WTC11 (cell line): ENCODE data around the gene STXBP5. TPM values are rescaled to one million over a fixed set of nuclear protein-coding genes. Genes with fewer than 3 reads are reported as not detected.

ENCODE experiments used
- ATAC-seq: fragments of 200-7000 bp; cut with Tn5 transposase; 2 replicates; pipeline ENCODE4 v1.10.0; 2021; ENCODE audit warnings: mild to moderate bottlenecking, moderate library complexity
- CTCF ChIA-PET: fragments of 300-600 bp; sonication (Branson Sonifier 250); formaldehyde crosslinking; loops from one replicate; lab custom pipeline; 2021; ENCODE audit warnings: antibody characterized with exemption; lab: Charles Lee
- POLR2A ChIA-PET: fragments of 350-600 bp; sonication (Branson Sonifier 250); formaldehyde crosslinking; loops from one replicate; lab custom pipeline; 2021; ENCODE audit warnings: antibody characterized with exemption; lab: Charles Lee
- DNase-seq: peaks from one replicate; pipeline ENCODE4 v3.0.0; 2021; ENCODE audit warnings: low spot score
- H3K27ac Mint-ChIP-seq: 2 replicates; pipeline ENCODE4 v1.8.0; 2021; ENCODE audit warnings: mixed read lengths
- H3K27me3 Mint-ChIP-seq: 2 replicates; pipeline ENCODE4 v1.8.0; 2021; ENCODE audit warnings: low read depth, mild to moderate bottlenecking, moderate library complexity, mixed read lengths
- H3K36me3 Mint-ChIP-seq: 2 replicates; pipeline ENCODE4 v1.8.0; 2021; ENCODE audit warnings: mixed read lengths
- H3K4me1 Mint-ChIP-seq: 2 replicates; pipeline ENCODE4 v1.8.0; 2022; ENCODE audit warnings: mixed read lengths
- H3K4me3 Mint-ChIP-seq: 2 replicates; pipeline ENCODE4 v1.8.0; 2021; ENCODE audit warnings: mild to moderate bottlenecking, moderate library complexity, mixed read lengths
- H3K9me3 Mint-ChIP-seq: 2 replicates; pipeline ENCODE4 v1.8.0; 2021; ENCODE audit warnings: mixed read lengths
- ATF1 ChIP-seq: sonication (generic); formaldehyde crosslinking; IDR thresholded peaks from 2 replicates; pipeline ENCODE4 v1.8.1; 2023; ENCODE audit warnings: mild to moderate bottlenecking, moderate library complexity, missing genetic modification reagents
- CREB1 ChIP-seq: sonication (generic); formaldehyde crosslinking; IDR thresholded peaks from 2 replicates; pipeline ENCODE4 v1.8.0; 2023; ENCODE audit warnings: mild to moderate bottlenecking, missing genetic modification reagents
- E2F1 ChIP-seq: sonication (generic); formaldehyde crosslinking; IDR thresholded peaks from 2 replicates; pipeline ENCODE4 v1.8.0; 2022; ENCODE audit warnings: mild to moderate bottlenecking, missing genetic modification reagents
- ELF4 ChIP-seq: sonication (generic); formaldehyde crosslinking; IDR thresholded peaks from 2 replicates; pipeline ENCODE4 v1.8.1; 2022; ENCODE audit warnings: low read depth, mild to moderate bottlenecking, moderate library complexity, missing genetic modification reagents
- EMX1 ChIP-seq: fragments of 250-450 bp; sonication (Bioruptor Pico); IDR thresholded peaks from 2 replicates; pipeline ENCODE4 v1.8.0; 2021; ENCODE audit warnings: mild to moderate bottlenecking
- ESRRA ChIP-seq: sonication (generic); formaldehyde crosslinking; IDR thresholded peaks from 2 replicates; pipeline ENCODE4 v1.8.1; 2022; ENCODE audit warnings: mild to moderate bottlenecking, missing genetic modification reagents, borderline replicate concordance
- FOXJ3 ChIP-seq: sonication (generic); formaldehyde crosslinking; IDR thresholded peaks from 2 replicates; pipeline ENCODE4 v1.9.0; 2021; ENCODE audit warnings: missing genetic modification reagents, mild to moderate bottlenecking, borderline replicate concordance
- FOXK1 ChIP-seq: sonication (generic); formaldehyde crosslinking; IDR thresholded peaks from 2 replicates; pipeline ENCODE4 v1.8.0; 2022; ENCODE audit warnings: mild to moderate bottlenecking, moderate library complexity, missing genetic modification reagents
- GABPB1 ChIP-seq: sonication (generic); formaldehyde crosslinking; IDR thresholded peaks from 2 replicates; pipeline ENCODE4 v1.8.1; 2023; ENCODE audit warnings: mild to moderate bottlenecking, missing genetic modification reagents
- GTF2I ChIP-seq: fragments of 250-450 bp; sonication (Bioruptor Pico); conservative IDR thresholded peaks from 2 replicates; pipeline ENCODE4 v1.4.0; 2021; ENCODE audit warnings: mild to moderate bottlenecking
- JAZF1 ChIP-seq: fragments of 250-450 bp; sonication (Bioruptor Pico); IDR thresholded peaks from 2 replicates; pipeline ENCODE4 v1.9.0; 2021; ENCODE audit warnings: moderate library complexity, mild to moderate bottlenecking, inconsistent platforms
- MAX ChIP-seq: sonication (generic); formaldehyde crosslinking; IDR thresholded peaks from 2 replicates; pipeline ENCODE4 v1.8.0; 2022; ENCODE audit warnings: mild to moderate bottlenecking, missing genetic modification reagents
- MXD4 ChIP-seq: fragments of 250-450 bp; sonication (Bioruptor Pico); IDR thresholded peaks from 2 replicates; pipeline ENCODE4 v1.8.0; 2021; ENCODE audit warnings: mild to moderate bottlenecking, moderate library complexity, borderline replicate concordance
- NFATC4 ChIP-seq: fragments of 250-450 bp; sonication (Bioruptor Pico); IDR thresholded peaks from 2 replicates; pipeline ENCODE4 v1.9.0; 2021; ENCODE audit warnings: mild to moderate bottlenecking
- NR3C1 ChIP-seq: sonication (generic); formaldehyde crosslinking; conservative IDR thresholded peaks from 2 replicates; pipeline ENCODE4 v1.8.1; 2023; ENCODE audit warnings: low read depth, mild to moderate bottlenecking, missing genetic modification reagents
- OVOL2 ChIP-seq: fragments of 250-450 bp; sonication (Bioruptor Pico); IDR thresholded peaks from 2 replicates; pipeline ENCODE4 v1.9.0; 2021; ENCODE audit warnings: mild to moderate bottlenecking, borderline replicate concordance
- RELA ChIP-seq: sonication (generic); formaldehyde crosslinking; IDR thresholded peaks from 2 replicates; pipeline ENCODE4 v1.8.1; 2022; ENCODE audit warnings: missing genetic modification reagents, mild to moderate bottlenecking, borderline replicate concordance
- RORB ChIP-seq: fragments of 250-450 bp; sonication (Bioruptor Pico); IDR thresholded peaks from 2 replicates; pipeline ENCODE4 v1.9.0; 2021; ENCODE audit warnings: mild to moderate bottlenecking
- SP1 ChIP-seq: sonication (generic); formaldehyde crosslinking; conservative IDR thresholded peaks from 2 replicates; pipeline ENCODE4 v1.8.1; 2022; ENCODE audit warnings: missing genetic modification reagents
- TCF7 ChIP-seq: sonication (generic); formaldehyde crosslinking; IDR thresholded peaks from 2 replicates; pipeline ENCODE4 v1.8.0; 2022; ENCODE audit warnings: mild to moderate bottlenecking, low read depth, missing genetic modification reagents, moderate library complexity
- TEAD1 ChIP-seq: sonication (generic); formaldehyde crosslinking; IDR thresholded peaks from 2 replicates; pipeline ENCODE4 v1.8.0; 2022; ENCODE audit warnings: mild to moderate bottlenecking, missing genetic modification reagents
- ZBTB21 ChIP-seq: sonication (generic); formaldehyde crosslinking; IDR thresholded peaks from 2 replicates; pipeline ENCODE4 v1.8.1; 2023; ENCODE audit warnings: mild to moderate bottlenecking, missing genetic modification reagents, borderline replicate concordance
- ZMAT4 ChIP-seq: fragments of 250-450 bp; sonication (Bioruptor Pico); IDR thresholded peaks from 2 replicates; pipeline ENCODE4 v1.9.0; 2021; ENCODE audit warnings: mild to moderate bottlenecking
- ZNF219 ChIP-seq: sonication (generic); formaldehyde crosslinking; IDR thresholded peaks from 2 replicates; pipeline ENCODE4 v1.8.0; 2023; ENCODE audit warnings: missing genetic modification reagents, mild to moderate bottlenecking, borderline replicate concordance
- ZNF416 ChIP-seq: fragments of 250-450 bp; sonication (Bioruptor Pico); IDR thresholded peaks from 2 replicates; pipeline ENCODE4 v1.9.0; 2021; ENCODE audit warnings: mild to moderate bottlenecking, inconsistent platforms
- total RNA-seq: library from RNA; stranded (reverse); gene quantifications from 3 replicates; pipeline ENCODE4 v1.2.3, GENCODE V29; 2021
- TF ChIP-seq, protein P1 (sequence below): fragments of 250-450 bp; sonication (Bioruptor Pico); IDR thresholded peaks from 2 replicates; pipeline ENCODE4 v1.8.0; 2021; ENCODE audit warnings: mild to moderate bottlenecking
- TF ChIP-seq, protein P2 (sequence below): sonication (generic); formaldehyde crosslinking; IDR thresholded peaks from 2 replicates; pipeline ENCODE4 v1.8.1; 2023; ENCODE audit warnings: mild to moderate bottlenecking, missing genetic modification reagents, moderate library complexity
- TF ChIP-seq, protein P3 (sequence below): sonication (generic); formaldehyde crosslinking; IDR thresholded peaks from 2 replicates; pipeline ENCODE4 v1.8.1; 2022; ENCODE audit warnings: low read depth, missing genetic modification reagents, borderline replicate concordance

The STXBP5 gene
- total RNA-seq, 1 experiment from 2014 or later = 13.2 TPM

GRCh38 chr6:147282566-147282959, 78.3 kb downstream of the STXBP5 start (continued):
- TF ChIP-seq JAZF1 (CRISPR knock-in tag) = no peak
- no peak for TF ChIP-seq FOXK1 (CRISPR knock-in tag)
- no peak for TF ChIP-seq GTF2I (CRISPR knock-in tag)
- TF ChIP-seq ATF1 (CRISPR knock-in tag) = no peak

DNA sequence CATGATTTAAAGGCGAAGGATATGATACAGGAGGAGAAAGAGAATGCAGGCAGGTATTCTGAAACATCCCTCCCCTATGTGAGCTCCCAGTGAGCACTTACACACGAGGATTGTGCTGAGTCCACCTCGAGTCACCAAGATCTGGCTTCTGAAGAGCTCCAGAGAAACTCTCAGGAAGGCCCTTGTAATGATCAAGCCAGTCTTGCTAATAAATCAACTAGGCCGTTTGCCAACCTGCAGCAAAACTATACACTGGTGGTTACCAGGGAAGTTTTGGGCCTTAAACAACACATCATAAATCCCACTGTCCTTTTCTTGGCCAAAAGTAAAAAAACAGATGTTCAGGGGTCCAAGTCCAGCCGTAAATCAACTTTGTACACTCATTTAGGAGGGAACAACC, 79.2 kb downstream of the STXBP5 start:
- Mint-ChIP-seq H3K27ac (no peak overlapping the region), H3K36me3 (peaks cover 25% of the 10 kb centered on the region), H3K9me3 (peaks cover 17% of the 10 kb centered on the region), H3K4me1 (no peaks in the 10 kb centered on the region), H3K27me3 (no peaks in the 10 kb centered on the region), H3K4me3 (no peak overlapping the region)
- ChIA-PET POLR2A (no interaction called here), CTCF (no interaction called here)
- DNase-seq (no peak), ATAC-seq (no peak)
- TF ChIP-seq EMX1 (CRISPR knock-in tag) = no peak
- no peak for TF ChIP-seq NR3C1
- TF ChIP-seq CREB1 (CRISPR knock-in tag) = no peak
- no peak for TF ChIP-seq GTF2I (CRISPR knock-in tag)
- TF ChIP-seq GABPB1 (CRISPR knock-in tag) = no peak
- TF ChIP-seq, protein P1, sequence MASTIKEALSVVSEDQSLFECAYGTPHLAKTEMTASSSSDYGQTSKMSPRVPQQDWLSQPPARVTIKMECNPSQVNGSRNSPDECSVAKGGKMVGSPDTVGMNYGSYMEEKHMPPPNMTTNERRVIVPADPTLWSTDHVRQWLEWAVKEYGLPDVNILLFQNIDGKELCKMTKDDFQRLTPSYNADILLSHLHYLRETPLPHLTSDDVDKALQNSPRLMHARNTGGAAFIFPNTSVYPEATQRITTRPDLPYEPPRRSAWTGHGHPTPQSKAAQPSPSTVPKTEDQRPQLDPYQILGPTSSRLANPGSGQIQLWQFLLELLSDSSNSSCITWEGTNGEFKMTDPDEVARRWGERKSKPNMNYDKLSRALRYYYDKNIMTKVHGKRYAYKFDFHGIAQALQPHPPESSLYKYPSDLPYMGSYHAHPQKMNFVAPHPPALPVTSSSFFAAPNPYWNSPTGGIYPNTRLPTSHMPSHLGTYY (CRISPR knock-in tag) = no peak
- no peak for TF ChIP-seq RORB (CRISPR knock-in tag)
- TF ChIP-seq TEAD1 (CRISPR knock-in tag) = no peak

DNA sequence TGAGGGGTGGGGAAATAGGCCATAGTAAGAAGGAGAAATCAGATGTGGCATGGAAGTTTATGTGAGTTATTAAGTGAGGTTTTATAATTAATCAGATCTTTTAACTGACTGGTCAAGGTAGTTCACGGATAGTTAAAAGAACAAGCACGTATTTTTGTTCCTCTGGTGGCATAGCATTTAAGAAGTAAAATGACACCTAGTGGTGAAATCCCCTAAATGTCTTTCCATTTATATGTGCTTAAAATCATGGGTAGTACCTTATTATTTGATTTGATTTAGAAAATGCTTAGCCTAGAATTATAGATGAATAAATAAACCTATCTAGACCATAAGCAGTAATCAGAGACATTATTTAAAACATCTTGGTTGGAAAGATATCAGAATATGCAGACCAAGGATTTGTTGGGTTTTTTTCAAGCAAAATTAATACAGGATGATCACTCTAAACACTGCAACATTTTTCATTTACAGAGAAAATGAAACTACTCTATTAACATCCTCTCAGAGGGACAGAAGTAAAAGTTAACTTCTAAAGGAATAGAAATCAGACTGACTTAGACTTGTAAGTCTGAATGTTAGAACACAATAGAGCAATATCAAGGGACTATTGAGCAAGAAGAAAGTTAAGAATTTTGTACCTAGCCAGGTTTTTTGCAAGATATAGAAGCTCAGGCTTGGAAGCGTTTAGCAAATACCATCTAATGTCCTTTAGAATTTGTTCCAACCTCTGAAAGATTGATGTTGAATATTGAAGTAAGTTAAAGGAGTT, 81.1 kb downstream of the STXBP5 start:
- Mint-ChIP-seq H3K4me1 (no peaks in the 10 kb centered on the region), H3K27me3 (no peaks in the 10 kb centered on the region), H3K9me3 (peaks cover 9% of the 10 kb centered on the region), H3K27ac (no peak overlapping the region), H3K4me3 (no peak overlapping the region), H3K36me3 (peaks cover 9% of the 10 kb centered on the region)
- ChIA-PET POLR2A (no interaction called here), CTCF (no interaction called here)
- DNase-seq = no peak
- no peak for TF ChIP-seq ZMAT4
- no peak for TF ChIP-seq ATF1 (CRISPR knock-in tag)
- TF ChIP-seq MXD4 (CRISPR knock-in tag) = no peak
- TF ChIP-seq FOXJ3 = no peak
- TF ChIP-seq TCF7 (CRISPR knock-in tag) = no peak
- TF ChIP-seq ZNF219 (CRISPR knock-in tag) = no peak
- TF ChIP-seq ZBTB21 (CRISPR knock-in tag) = no peak
- TF ChIP-seq, protein P2, sequence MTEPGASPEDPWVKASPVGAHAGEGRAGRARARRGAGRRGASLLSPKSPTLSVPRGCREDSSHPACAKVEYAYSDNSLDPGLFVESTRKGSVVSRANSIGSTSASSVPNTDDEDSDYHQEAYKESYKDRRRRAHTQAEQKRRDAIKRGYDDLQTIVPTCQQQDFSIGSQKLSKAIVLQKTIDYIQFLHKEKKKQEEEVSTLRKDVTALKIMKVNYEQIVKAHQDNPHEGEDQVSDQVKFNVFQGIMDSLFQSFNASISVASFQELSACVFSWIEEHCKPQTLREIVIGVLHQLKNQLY (CRISPR knock-in tag) = no peak
- TF ChIP-seq ELF4 (CRISPR knock-in tag) = no peak
- TF ChIP-seq ZNF416 (CRISPR knock-in tag) = no peak
- ATAC-seq = peak; percentile 38; the same call in 1 of the 2 replicates

DNA sequence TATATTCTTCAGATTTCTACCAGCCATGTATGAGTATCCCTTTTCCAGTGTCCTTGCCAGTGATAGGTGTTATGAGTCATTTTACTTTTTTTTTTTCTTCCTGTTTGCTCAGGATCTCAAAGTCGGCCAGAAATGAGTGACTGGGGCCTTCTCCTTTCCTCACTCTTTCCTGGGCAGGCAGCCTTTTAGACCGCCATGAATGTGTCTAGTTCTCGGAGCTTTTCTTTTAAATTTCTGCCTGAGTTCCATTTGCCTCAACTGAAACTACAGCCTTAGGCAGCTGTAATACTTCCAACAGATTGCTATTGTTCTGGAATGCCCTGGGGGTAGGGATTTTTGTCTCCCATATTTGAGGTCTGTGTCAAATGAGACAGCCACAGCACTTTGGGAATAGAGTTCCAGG, 83.7 kb downstream of the STXBP5 start:
- POLR2A ChIA-PET = no interaction called here
- CTCF ChIA-PET = no interaction called here
- H3K9me3 Mint-ChIP-seq = peaks cover 9% of the 10 kb centered on the region
- no peaks in the 10 kb centered on the region for H3K27me3 Mint-ChIP-seq
- no peak for ATAC-seq
- no peak for DNase-seq
- H3K4me3 Mint-ChIP-seq = no peak overlapping the region
- TF ChIP-seq NFATC4 (no peak), ESRRA (CRISPR knock-in tag) (no peak), OVOL2 (no peak), GABPB1 (CRISPR knock-in tag) (no peak), ZNF219 (CRISPR knock-in tag) (no peak), SP1 (CRISPR knock-in tag) (no peak), RELA (CRISPR knock-in tag) (no peak), E2F1 (CRISPR knock-in tag) (no peak), MAX (CRISPR knock-in tag) (no peak)
- TF ChIP-seq, protein P3, sequence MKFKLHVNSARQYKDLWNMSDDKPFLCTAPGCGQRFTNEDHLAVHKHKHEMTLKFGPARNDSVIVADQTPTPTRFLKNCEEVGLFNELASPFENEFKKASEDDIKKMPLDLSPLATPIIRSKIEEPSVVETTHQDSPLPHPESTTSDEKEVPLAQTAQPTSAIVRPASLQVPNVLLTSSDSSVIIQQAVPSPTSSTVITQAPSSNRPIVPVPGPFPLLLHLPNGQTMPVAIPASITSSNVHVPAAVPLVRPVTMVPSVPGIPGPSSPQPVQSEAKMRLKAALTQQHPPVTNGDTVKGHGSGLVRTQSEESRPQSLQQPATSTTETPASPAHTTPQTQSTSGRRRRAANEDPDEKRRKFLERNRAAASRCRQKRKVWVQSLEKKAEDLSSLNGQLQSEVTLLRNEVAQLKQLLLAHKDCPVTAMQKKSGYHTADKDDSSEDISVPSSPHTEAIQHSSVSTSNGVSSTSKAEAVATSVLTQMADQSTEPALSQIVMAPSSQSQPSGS (CRISPR knock-in tag) = no peak
- no peak overlapping the region for H3K27ac Mint-ChIP-seq
- no peaks in the 10 kb centered on the region for H3K4me1 Mint-ChIP-seq
- H3K36me3 Mint-ChIP-seq = peaks cover 7% of the 10 kb centered on the region
